HG03378 (cell line): ENCODE measurements around the gene MLIP.
"Not testable (repeated sequence)": the region's sequence is repeated elsewhere in the genome, so short reads cannot be mapped to it uniquely, and the experiment has no call there.

ENCODE experiments used
- ATAC-seq: cut with Tn5 transposase; IDR thresholded peaks from one replicate; pipeline ENCODE4 v1.9.1; 2021; ENCODE audit warnings: mild to moderate bottlenecking, moderate library complexity; ENCODE audit not compliant: unreplicated experiment

The MLIP gene

GRCh38 chr6:54140811-54141210 is 29.6 kb downstream of the MLIP start:
- no peak for ATAC-seq

DNA sequence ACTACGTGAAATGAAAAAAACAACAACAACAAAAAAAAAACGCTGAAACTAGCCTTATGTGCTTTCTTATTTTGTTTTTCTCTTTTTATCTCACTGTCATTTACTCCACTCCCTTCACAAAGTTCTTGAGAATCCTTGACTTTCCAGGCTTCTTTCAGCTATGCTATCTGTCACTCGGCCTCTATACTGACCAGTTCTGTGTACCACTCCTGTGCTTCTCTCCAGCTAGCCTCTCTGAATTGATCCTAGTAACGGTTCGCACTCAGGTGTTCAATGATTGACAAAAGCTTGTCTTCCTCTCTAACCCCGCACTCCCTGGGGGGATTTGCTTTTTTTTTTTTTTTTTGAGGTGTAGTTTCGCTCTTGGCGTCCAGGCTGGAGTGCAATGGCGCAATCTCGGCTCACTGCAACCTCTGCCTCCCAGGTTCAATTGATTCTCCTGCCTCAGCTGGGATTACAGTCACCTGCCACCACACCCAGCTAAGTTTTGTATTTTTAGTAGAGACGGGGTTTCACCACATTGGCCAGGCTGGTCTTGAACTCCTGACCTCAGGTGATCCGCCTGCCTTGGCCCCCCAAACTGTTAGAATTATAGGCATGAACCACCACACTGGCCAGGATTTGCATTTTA is 31.8 kb downstream of the MLIP start:
- ATAC-seq, result no peak

DNA sequence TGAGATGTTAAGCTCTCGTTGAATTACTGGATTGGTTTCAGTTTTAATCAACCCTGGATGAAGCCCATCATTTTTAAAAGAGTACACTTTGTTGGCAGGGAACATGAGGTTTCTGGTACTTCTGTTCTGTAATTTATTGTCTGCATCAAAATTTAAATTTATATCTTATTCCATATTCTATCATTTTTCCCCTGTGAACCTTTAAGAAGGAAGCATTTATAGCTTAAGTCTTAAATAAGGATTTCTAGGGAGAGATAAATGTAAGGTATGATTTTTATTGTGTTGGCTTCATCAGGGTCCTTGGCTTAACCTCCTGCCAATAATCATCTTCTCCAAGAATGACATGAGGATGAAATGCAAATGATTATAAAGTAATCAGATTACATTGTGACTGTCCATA is 40.6 kb downstream of the MLIP start:
- no peak for ATAC-seq

DNA sequence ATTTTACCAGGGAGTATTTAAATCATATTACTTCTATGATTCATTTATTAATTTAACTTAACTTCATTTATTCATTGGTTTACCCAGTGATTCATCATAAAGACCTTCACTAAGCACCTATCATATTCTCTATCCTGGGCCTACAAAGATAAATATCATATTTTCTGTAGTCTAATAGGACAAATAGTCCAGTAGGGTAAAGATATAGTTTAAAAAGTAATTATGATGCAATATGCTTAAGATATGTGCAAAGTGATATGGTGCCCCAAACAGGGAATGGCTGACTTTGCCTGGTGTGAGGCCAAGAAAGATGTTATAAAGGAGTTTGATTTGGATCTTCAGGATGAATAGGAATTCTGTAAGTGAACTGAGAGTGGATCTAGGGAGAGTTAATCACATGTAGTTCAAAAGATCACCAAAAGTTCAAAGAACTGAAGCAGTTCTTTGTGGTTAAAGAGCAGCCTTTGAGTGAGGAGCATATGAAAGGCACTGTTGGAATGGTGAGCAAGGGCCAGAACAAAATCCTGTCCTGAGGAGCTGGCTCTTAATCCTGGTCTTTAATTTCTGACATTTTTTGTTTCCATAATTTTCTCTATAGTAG is 45.5 kb downstream of the MLIP start:
- no peak for ATAC-seq

- ATAC-seq, result no peak
Observed at GRCh38 chr6:54157405-54157804, 46.2 kb downstream of the MLIP start.

GRCh38 chr6:54173089-54173488 is 61.8 kb downstream of the MLIP start:
- no peak for ATAC-seq

GRCh38 chr6:54179152-54179551 is 67.9 kb downstream of the MLIP start:
- ATAC-seq, result no peak

DNA sequence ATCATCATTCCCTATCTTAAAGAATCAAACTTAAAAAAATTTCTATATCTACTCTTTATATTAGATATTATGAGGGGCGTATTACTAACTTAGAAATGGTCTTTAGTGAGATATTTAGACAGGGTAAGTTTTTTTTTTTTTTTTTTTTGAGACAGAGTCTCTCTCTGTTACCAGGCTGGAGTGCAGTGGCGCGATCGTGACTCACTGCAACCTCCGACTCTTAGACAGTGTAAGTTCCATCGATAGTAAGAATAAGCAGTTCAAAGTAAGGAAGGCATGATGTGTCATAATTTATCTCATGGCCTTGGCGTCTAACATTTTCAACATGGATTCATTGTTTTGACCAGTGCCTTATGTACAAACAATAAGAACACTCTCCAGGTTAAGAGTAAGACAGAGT is 72.4 kb downstream of the MLIP start:
- no peak for ATAC-seq

DNA sequence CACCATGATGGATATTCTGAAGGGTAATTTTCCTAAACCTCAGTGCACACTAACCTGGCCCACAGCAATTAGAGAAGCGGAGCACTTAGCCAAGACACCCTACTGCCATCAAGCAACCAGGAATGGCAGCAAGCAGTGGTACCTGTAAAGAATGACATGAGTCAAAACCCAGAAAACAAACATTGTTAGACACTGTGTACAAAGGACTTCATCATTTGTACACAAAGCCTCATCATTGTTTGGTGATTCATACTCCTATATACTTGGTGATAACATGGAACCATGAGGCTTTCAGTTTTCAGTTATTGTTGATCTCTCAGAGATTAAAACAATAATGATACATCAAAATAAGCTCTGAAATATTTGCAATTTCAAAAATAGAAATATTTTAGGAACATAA is 74.6 kb downstream of the MLIP start:
- no peak for ATAC-seq

- no peak for ATAC-seq
Observed at GRCh38 chr6:54188846-54189245, 77.6 kb downstream of the MLIP start.

GRCh38 chr6:54191461-54191860 is 80.2 kb downstream of the MLIP start:
- no peak for ATAC-seq

DNA sequence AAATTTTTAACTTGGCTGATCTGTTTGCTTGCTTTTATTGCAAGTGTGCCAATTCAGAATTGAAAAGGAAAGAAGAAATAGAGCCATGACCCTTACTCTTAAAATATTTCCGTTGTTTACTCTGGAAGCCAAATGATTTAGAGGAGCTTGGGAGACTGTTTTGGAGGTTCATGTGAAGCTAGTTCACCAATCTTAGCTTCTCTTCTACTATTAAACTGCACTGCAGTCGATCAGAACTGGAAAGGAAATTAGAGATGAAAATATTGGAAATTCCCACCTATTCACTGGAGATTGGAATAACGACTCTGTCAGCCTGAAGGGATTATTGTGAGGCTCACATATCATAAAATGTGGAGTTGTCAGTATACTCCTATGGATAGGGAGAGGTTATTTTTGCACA is 81.8 kb downstream of the MLIP start:
- ATAC-seq, result no peak

DNA sequence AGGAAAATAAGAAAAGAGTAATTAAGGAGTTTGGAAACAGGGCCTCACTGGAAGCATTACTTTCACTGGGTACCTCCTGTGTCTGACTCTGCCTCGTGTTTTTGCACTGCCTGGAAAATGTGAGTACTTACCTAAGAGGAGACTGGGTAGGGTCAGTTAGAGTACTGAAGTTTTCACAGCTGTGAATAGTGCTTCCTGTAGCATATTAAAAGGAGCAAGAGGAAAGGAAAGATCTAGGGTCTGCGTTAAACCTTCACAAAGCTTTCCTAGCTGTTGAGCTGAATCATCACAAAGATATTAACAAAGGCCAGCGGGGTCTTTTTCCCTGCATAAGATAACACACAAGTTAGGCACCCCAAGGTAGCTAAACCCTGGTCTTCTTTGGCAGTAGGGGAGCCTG is 82.3 kb downstream of the MLIP start:
- no peak for ATAC-seq

GRCh38 chr6:54194067-54194466 is 82.8 kb downstream of the MLIP start:
- no peak for ATAC-seq

GRCh38 chr6:54195637-54196036 is 84.4 kb downstream of the MLIP start:
- ATAC-seq, result no peak

- no peak for ATAC-seq
Observed at GRCh38 chr6:54196905-54197304, 85.7 kb downstream of the MLIP start.

DNA sequence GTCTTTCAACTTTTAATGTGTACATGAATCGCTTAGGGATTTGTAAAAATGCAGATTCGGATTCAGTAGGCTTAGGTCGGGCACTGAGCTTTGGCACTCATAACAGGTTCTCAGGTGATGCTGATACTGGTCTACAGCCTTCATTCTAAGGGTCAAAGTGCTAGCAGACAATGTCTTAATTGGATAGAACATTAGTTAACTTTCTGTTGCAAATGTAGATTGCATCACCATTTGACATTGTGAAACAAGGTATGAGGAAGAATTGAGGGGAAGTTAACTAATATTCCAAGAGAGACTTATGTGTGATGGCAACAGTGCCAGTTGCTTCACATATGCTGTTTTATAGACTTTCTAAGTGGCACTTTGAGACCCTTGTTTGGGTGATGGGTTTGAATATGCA is 86.9 kb downstream of the MLIP start:
- no peak for ATAC-seq

- not testable (repeated sequence) for ATAC-seq
Observed at GRCh38 chr6:54203474-54204035, 92.3 kb downstream of the MLIP start.

DNA sequence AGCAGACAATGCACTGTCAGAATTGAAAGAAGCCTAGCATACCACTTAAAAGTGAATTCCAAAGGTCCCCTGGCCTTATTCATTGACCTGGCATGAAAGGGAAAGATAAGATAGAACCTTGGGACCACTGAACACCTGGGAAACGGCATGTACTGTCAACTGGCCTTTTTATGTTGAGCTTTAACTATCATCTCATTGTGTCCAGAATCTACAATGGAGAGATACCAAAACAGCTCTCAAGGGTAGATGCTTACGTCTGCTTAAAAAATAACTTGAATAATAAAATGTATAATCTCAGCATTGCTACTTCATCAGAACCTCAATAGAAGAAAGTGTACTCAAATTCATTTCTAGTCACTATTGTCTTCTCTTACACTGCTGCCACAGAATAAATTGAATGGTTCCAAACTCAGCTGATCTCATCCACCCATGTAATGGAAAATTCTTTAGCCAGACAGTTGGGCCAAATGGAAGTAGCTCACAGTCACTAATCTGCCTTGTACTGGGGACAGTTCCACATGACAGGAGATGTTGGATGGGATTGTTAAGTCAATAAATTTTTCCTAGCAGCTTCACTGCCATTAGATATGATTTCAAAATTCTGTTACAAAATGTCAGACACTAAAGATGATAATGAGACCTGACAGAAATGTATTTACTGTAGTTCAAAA is 93.8 kb downstream of the MLIP start:
- no peak for ATAC-seq

DNA sequence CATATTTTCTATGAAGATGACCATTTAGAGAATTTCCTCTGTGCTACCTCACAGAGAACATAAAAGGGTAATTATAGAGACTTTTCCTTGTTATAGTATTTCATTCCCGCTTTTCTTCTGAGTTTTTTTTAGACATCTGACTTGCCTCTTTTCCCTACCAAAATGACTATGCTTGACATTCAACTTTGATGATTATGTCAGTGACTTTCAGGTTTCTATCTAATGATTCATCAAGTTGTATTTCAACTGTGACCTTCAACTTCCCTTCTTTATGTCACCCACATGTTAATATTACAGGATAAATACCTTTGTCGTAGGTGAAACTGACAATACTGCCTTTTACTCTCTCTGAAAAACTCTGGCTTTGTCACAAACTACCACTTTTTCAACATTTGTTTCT is 95.3 kb downstream of the MLIP start:
- ATAC-seq, result no peak

DNA sequence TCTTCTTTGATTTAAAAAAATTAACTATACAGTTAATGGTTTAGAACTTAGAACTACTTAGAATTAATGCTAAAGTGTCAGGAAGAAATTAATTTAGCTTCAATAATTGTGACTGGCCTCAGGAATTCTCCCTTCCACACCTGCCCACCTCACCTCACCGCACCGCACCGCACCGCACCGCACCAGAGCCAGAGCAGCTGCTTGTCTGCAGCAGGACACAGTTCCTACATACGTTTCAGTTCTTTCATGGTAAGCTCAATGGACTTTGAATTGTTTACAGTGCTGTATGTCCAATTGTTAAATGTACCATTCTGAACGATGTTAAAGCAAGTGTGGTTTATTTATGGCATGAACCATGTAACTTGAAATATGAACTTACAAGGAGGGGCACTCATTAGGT is 98.7 kb downstream of the MLIP start:
- ATAC-seq, result not testable (repeated sequence)

DNA sequence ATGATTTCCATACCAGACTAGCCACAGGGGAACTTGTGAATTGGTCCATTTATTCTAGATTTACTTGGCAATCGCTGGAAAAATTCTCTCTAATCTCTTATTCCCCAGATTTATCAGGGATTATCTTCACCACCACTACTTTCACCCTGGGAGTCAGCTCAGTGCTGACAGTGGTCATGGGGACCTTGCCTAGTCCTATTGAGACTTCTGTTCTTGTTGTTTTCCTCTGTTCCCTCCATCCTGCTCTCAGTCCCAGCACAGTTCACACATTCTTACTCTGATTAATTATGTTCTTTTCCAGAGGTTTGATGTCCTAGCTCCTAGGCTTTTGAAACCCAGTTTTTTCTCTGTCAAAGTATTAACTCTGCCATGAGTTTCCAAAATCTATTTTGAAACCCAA is 103.0 kb downstream of the MLIP start:
- ATAC-seq, result no peak
